ENCODE measurements around the gene PHF11. TPM values are rescaled to one million over a fixed set of nuclear protein-coding genes. Genes with fewer than 3 reads are reported as not detected.

The PHF11 gene
- total RNA-seq, 3 donors from 2014 or later: 33.8 to 56.5 (median 52.1) TPM

DNA sequence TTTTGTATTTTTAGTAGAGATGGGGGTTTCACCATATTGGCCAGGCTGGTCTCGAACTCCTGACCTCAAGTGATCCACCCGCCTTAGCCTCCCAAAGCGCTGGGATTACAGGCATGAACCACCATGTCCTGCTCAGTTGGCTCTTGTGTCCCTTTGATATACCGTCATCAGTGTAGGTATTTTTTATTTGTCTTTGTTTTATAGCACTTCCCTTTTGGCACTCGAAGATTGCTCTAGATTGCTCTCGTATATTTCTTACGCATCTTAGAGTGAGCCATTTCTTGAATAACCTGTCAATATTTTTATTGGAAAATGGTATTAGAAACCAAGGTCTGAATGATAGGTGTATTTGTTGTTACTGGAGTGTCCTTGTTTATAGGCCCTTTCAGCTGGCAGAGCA lies 42.3 kb upstream of the PHF11 start:
- TF ChIP-seq CTCF (IDR thresholded peaks at IDR 0.05) (no peak), POLR2AphosphoS5 (IDR thresholded peaks at IDR 0.05) (no peak), POLR2A (IDR thresholded peaks at IDR 0.05) (no peak)
- Histone ChIP-seq H3K27ac (no peak overlapping the region), H3K27me3 (no peaks in the 10 kb centered on the region), H3K9me3 (no peaks in the 10 kb centered on the region), H3K4me3 (no peak overlapping the region), H3K36me3 (no peaks in the 10 kb centered on the region), H3K4me1 (no peaks in the 10 kb centered on the region)
- intact Hi-C loops (cut with DNase I; ENCODE audit: low total_unique reads): no loop called here
- DNase-seq (ENCODE audit: low spot score in 2 of 2): no peak

DNA sequence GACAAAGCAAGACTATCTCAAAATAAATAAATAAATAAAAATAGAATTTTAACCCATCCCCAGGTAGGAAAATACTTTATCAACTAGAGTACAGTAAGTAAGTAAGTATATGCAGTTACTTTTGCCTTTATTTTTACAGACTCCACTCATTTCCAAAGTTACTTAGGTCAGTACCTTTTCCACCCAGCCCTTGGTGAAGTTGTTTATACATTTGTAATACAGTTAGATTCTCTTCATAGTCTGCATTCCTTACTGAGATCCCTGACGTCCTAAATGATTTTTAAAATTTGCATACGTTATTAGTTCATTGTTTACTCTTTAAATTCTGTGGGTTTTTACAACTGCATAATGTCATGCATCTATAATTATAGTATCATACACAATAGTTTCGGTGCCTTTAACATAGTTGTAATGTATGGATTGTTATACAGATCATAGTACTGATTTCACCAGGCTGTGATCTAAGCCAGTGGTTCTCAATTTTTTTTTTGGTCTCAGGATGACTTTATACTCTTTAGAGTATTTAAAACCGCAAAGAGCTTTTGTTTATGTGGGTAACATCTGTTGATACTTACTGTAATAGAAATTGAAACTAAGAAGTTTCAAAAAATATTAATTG lies 41.3 kb upstream of the PHF11 start:
- Histone ChIP-seq H3K27ac (peak overlapping the region in 1 of 2 donors; percentile 14), H3K9me3 (no peaks in the 10 kb centered on the region), H3K27me3 (no peaks in the 10 kb centered on the region), H3K36me3 (no peaks in the 10 kb centered on the region), H3K4me3 (no peak overlapping the region), H3K4me1 (no peaks in the 10 kb centered on the region)
- no peak for TF ChIP-seq POLR2AphosphoS5 (IDR thresholded peaks at IDR 0.05)
- no peak for TF ChIP-seq POLR2A (IDR thresholded peaks at IDR 0.05)
- DNase-seq (ENCODE audit: low spot score in 2 of 2): no peak
- intact Hi-C loops (cut with DNase I; ENCODE audit: low total_unique reads): no loop called here

DNA sequence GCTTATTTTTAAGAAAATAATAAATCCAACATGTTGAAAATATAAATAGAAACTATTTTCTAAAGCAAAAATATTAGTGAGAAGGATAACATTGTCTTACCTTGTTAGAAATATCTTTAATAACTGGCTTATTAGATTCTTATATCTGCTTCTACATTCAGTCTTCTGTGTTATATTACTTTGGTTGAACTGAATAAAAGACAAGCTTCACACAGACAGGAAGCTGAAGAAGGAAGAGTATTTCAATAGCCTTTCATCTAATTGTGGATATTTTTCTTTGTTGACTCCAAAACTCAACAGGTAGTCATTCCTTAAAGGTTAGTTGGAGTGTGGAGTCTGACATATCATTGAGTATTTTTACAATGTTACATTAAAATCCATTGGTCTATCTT lies 40.8 kb upstream of the PHF11 start:
- DNase-seq (ENCODE audit: low spot score in 2 of 2): no peak
- Histone ChIP-seq H3K36me3 (no peaks in the 10 kb centered on the region), H3K4me1 (no peaks in the 10 kb centered on the region), H3K27me3 (no peaks in the 10 kb centered on the region), H3K9me3 (no peaks in the 10 kb centered on the region), H3K27ac (peak overlapping the region in 1 of 2 donors; percentile 14), H3K4me3 (no peak overlapping the region)
- intact Hi-C loops (cut with DNase I; ENCODE audit: low total_unique reads): no loop called here
- TF ChIP-seq POLR2A (IDR thresholded peaks at IDR 0.05): no peak
- TF ChIP-seq CTCF (IDR thresholded peaks at IDR 0.05): no peak
- no peak for TF ChIP-seq POLR2AphosphoS5 (IDR thresholded peaks at IDR 0.05)

DNA sequence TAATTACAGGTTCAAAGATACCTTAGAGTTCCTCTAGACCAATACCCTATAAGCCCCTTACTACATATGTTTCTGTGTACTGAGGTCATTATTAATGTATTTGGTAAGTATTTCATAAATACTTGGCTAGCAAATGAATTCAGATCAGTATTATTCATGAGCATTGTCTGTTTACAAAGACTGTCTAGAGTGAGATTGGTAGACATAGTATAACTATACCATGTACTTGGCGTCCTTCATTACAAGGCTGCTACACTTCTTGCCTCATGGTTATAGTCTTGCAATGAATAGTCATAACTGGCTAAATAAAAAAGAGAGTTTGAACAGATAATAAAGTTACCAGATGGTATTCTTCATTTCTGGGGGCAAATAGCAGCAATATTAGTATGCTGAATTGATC lies 39.6 kb upstream of the PHF11 start:
- no peak overlapping the region for H3K4me3 ChIP-seq
- intact Hi-C loops (cut with DNase I; ENCODE audit: low total_unique reads): no loop called here
- no peaks in the 10 kb centered on the region for H3K9me3 ChIP-seq
- no peaks in the 10 kb centered on the region for H3K27me3 ChIP-seq
- no peak for DNase-seq (ENCODE audit: low spot score in 2 of 2)
- no peak overlapping the region for H3K27ac ChIP-seq
- TF ChIP-seq CTCF (IDR thresholded peaks at IDR 0.05): no peak
- TF ChIP-seq POLR2AphosphoS5 (IDR thresholded peaks at IDR 0.05): no peak
- no peak for TF ChIP-seq POLR2A (IDR thresholded peaks at IDR 0.05)
- H3K4me1 ChIP-seq: no peaks in the 10 kb centered on the region
- H3K36me3 ChIP-seq: no peaks in the 10 kb centered on the region

DNA sequence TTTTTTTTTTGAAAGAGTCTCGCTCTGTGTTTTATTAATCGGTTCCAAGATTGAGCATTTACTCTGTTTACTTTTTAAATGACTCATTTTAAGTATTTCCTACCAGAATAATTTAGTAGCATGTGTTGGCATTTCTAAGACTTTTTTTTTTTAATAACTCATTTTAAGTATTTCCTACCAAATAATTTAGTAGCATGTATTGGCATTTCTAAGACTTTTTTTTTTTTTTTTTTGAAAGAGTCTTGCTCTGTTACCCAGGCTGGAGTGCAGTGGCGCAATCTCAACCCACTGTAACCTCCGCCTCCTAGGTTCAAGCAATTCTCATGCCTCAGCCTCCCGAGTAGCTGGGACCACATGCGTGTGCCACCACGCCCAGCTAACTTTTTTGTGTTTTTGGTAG lies 38.5 kb upstream of the PHF11 start:
- peaks cover 6% of the 10 kb centered on the region for H3K36me3 ChIP-seq
- H3K9me3 ChIP-seq: no peaks in the 10 kb centered on the region
- H3K4me3 ChIP-seq: no peak overlapping the region
- intact Hi-C loops (cut with DNase I; ENCODE audit: low total_unique reads): no loop called here
- H3K27ac ChIP-seq: no peak overlapping the region
- H3K4me1 ChIP-seq: no peaks in the 10 kb centered on the region
- DNase-seq (ENCODE audit: low spot score in 2 of 2): no peak
- no peaks in the 10 kb centered on the region for H3K27me3 ChIP-seq
- no peak for TF ChIP-seq POLR2AphosphoS5 (IDR thresholded peaks at IDR 0.05)
- TF ChIP-seq CTCF (IDR thresholded peaks at IDR 0.05): no peak
- TF ChIP-seq POLR2A (IDR thresholded peaks at IDR 0.05): no peak

DNA sequence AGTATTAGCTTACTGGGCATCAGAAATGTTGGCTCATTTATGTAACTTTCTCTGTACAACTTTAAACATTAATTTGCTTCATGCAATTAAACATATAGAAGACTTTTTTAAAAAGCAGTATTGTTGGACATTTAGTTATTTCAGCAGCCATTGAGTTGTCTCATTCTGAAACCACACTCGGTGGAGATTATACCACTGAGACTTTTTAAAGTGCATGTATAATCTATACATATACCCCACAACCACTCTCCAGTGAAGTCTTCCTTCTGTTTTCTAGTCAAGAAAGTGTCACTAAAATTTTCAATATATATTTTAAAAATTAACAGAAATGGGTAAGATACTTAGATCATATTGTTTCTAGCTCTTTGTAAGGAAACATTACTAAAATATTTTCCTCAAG lies 36.2 kb upstream of the PHF11 start:
- H3K27ac ChIP-seq: no peak overlapping the region
- H3K4me3 ChIP-seq: no peak overlapping the region
- peaks cover 14% of the 10 kb centered on the region for H3K36me3 ChIP-seq
- intact Hi-C loops (cut with DNase I; ENCODE audit: low total_unique reads): no loop called here
- no peaks in the 10 kb centered on the region for H3K4me1 ChIP-seq
- no peaks in the 10 kb centered on the region for H3K27me3 ChIP-seq
- DNase-seq (ENCODE audit: low spot score in 2 of 2): no peak
- no peak for TF ChIP-seq POLR2AphosphoS5 (IDR thresholded peaks at IDR 0.05)
- no peak for TF ChIP-seq POLR2A (IDR thresholded peaks at IDR 0.05)
- TF ChIP-seq CTCF (IDR thresholded peaks at IDR 0.05): no peak
- peaks cover 0 to 12% of the 10 kb centered on the region in 2 donors for H3K9me3 ChIP-seq
